Fibroblast of skin of scalp (primary cell): ENCODE results near the gene WDR33.
A peak's percentile ranks its signal among the peaks of the same experiment; 100 is the strongest.

Experiments used
- DNase-seq: peaks from one replicate; pipeline ENCODE4 v3.0.0-alpha.2; 2013

The WDR33 gene

GRCh38 chr2:127718271-127718670 is 92.7 kb downstream of the WDR33 start:
- DNase-seq = no peak

GRCh38 chr2:127715778-127716449 is 95.1 kb downstream of the WDR33 start:
- DNase-seq = no peak

- no peak for DNase-seq
These were observed 97.4 kb downstream of the WDR33 start for GRCh38 chr2:127713562-127713961.

GRCh38 chr2:127712999-127713398 is 98.0 kb downstream of the WDR33 start:
- no peak for DNase-seq

GRCh38 chr2:127709336-127709735 is 101.6 kb downstream of the WDR33 start:
- no peak for DNase-seq

GRCh38 chr2:127707890-127708648 is 102.9 kb downstream of the WDR33 start:
- peak; percentile 69 for DNase-seq

- no peak for DNase-seq
These were observed 104.6 kb downstream of the WDR33 start for GRCh38 chr2:127706215-127706990.

- no peak for DNase-seq
These were observed 105.4 kb downstream of the WDR33 start for GRCh38 chr2:127705391-127706065.

GRCh38 chr2:127704641-127705390 is 106.2 kb downstream of the WDR33 start:
- peak; percentile 36 for DNase-seq

- no peak for DNase-seq
These were observed 107.7 kb downstream of the WDR33 start for GRCh38 chr2:127703282-127703681.

GRCh38 chr2:127702395-127703009 is 108.5 kb downstream of the WDR33 start:
- DNase-seq = no peak

- peak; percentile 73 for DNase-seq
These were observed 109.1 kb downstream of the WDR33 start for GRCh38 chr2:127701651-127702394.

- peak; percentile 90 for DNase-seq
These were observed 109.7 kb downstream of the WDR33 start, which contains the start of gene SFT2D3 for GRCh38 chr2:127701193-127701650. SFT2D3 (plus strand) TSS chr2:127701497; CDS start chr2:127701529, 32 bp downstream.

GRCh38 chr2:127700527-127701192 is 110.3 kb downstream of the WDR33 start:
- no peak for DNase-seq

GRCh38 chr2:127698553-127699355 is 112.2 kb downstream of the WDR33 start:
- no peak for DNase-seq

- DNase-seq = no peak
These were observed 113.3 kb downstream of the WDR33 start for GRCh38 chr2:127697482-127698180.

GRCh38 chr2:127695491-127696472 is 115.2 kb downstream of the WDR33 start:
- peak; percentile 75 for DNase-seq
